ENCODE results near the gene ASB1. TPM values are rescaled to one million over a fixed set of nuclear protein-coding genes. Genes with fewer than 3 reads are reported as not detected.

Gene ASB1
- polyA plus RNA-seq, 1 donor (not counting 4 experiments of a cell fraction or from before 2014, with no cell fraction given): 13.0 TPM

GRCh38 chr2:238484522-238485452, 58.1 kb downstream of the ASB1 start:
- dilution Hi-C loops (cut with MboI; ENCODE audit: extremely low pct_ligation_motif_present, low sequenced_read_pairs): no loop called here
- Histone ChIP-seq H3K4me2 (ENCODE audit: control insufficient read depth, extremely low read depth, insufficient read depth, low read depth, low read length) (no peak overlapping the region), H3K9me3 (ENCODE audit: control insufficient read depth, low read depth, low read length) (peaks cover 2% of the 10 kb centered on the region), H2AFZ (ENCODE audit: control insufficient read depth, low read length) (no peak overlapping the region), H4K20me1 (ENCODE audit: control insufficient read depth, extremely low read depth, insufficient read depth, low read length) (peaks cover 3% of the 10 kb centered on the region), H3K36me3 (ENCODE audit: control insufficient read depth in 2 of 2, extremely low read depth in 1 of 2, insufficient read depth in 2 of 2, low read length in 2 of 2) (no peaks in the 10 kb centered on the region), H3K27me3 (ENCODE audit: control insufficient read depth, extremely low read depth, insufficient read depth, low read length) (no peaks in the 10 kb centered on the region), H3K9me1 (ENCODE audit: control insufficient read depth, extremely low read depth, insufficient read depth, low read length) (no peaks in the 10 kb centered on the region), H3K4me3 (ENCODE audit: control insufficient read depth in 2 of 3, extremely low read depth in 1 of 3, insufficient read depth in 2 of 3, low read depth in 1 of 3, low read length in 3 of 3) (no peak overlapping the region), H3K9ac (ENCODE audit: control insufficient read depth, extremely low read depth, insufficient read depth, low read length) (no peak overlapping the region), H3K79me2 (ENCODE audit: control insufficient read depth, insufficient read depth, low read length) (no peaks in the 10 kb centered on the region), H3K4me1 (ENCODE audit: control insufficient read depth, extremely low read depth, insufficient read depth, low read length) (no peaks in the 10 kb centered on the region), H3K27ac (ENCODE audit: control insufficient read depth, insufficient read depth, low read length) (no peak overlapping the region)
- no peak for FAIRE-seq
- no peak for DNase-seq (ENCODE audit: low read depth, low spot score)
- TF ChIP-seq CTCF (optimal IDR thresholded peaks at IDR 0.05 in 1 of 3, IDR thresholded peaks at IDR 0.05 in 1 of 3, conservative IDR thresholded peaks at IDR 0.05 in 1 of 3; ENCODE audit: extremely low read depth in 1 of 3, insufficient read depth in 2 of 3, low read length in 3 of 3) (no peak), EZH2 (IDR thresholded peaks at IDR 0.05; ENCODE audit: low read length) (no peak)

GRCh38 chr2:238486123-238486848, 59.6 kb downstream of the ASB1 start:
- DNase-seq (ENCODE audit: low read depth, low spot score): no peak
- no peaks in the 10 kb centered on the region for H3K36me3 ChIP-seq (ENCODE audit: control insufficient read depth in 2 of 2, extremely low read depth in 1 of 2, insufficient read depth in 2 of 2, low read length in 2 of 2)
- H3K4me3 ChIP-seq (ENCODE audit: control insufficient read depth in 2 of 3, extremely low read depth in 1 of 3, insufficient read depth in 2 of 3, low read depth in 1 of 3, low read length in 3 of 3): no peak overlapping the region
- no peaks in the 10 kb centered on the region for H3K27me3 ChIP-seq (ENCODE audit: control insufficient read depth, extremely low read depth, insufficient read depth, low read length)
- peaks cover 3% of the 10 kb centered on the region for H4K20me1 ChIP-seq (ENCODE audit: control insufficient read depth, extremely low read depth, insufficient read depth, low read length)
- no peaks in the 10 kb centered on the region for H3K9me1 ChIP-seq (ENCODE audit: control insufficient read depth, extremely low read depth, insufficient read depth, low read length)
- FAIRE-seq: peak; percentile 9
- no peak for TF ChIP-seq EZH2 (IDR thresholded peaks at IDR 0.05; ENCODE audit: low read length)
- no peak for TF ChIP-seq CTCF (optimal IDR thresholded peaks at IDR 0.05 in 1 of 3, IDR thresholded peaks at IDR 0.05 in 1 of 3, conservative IDR thresholded peaks at IDR 0.05 in 1 of 3; ENCODE audit: extremely low read depth in 1 of 3, insufficient read depth in 2 of 3, low read length in 3 of 3)
- H3K4me2 ChIP-seq (ENCODE audit: control insufficient read depth, extremely low read depth, insufficient read depth, low read depth, low read length): no peak overlapping the region
- H3K27ac ChIP-seq (ENCODE audit: control insufficient read depth, insufficient read depth, low read length): no peak overlapping the region
- H3K9me3 ChIP-seq (ENCODE audit: control insufficient read depth, low read depth, low read length): peaks cover 2% of the 10 kb centered on the region
- H3K9ac ChIP-seq (ENCODE audit: control insufficient read depth, extremely low read depth, insufficient read depth, low read length): no peak overlapping the region
- dilution Hi-C loops (cut with MboI; ENCODE audit: extremely low pct_ligation_motif_present, low sequenced_read_pairs): no loop called here
- no peaks in the 10 kb centered on the region for H3K79me2 ChIP-seq (ENCODE audit: control insufficient read depth, insufficient read depth, low read length)
- no peak overlapping the region for H2AFZ ChIP-seq (ENCODE audit: control insufficient read depth, low read length)
- no peaks in the 10 kb centered on the region for H3K4me1 ChIP-seq (ENCODE audit: control insufficient read depth, extremely low read depth, insufficient read depth, low read length)

Measured in keratinocyte (primary cell).